ENCODE data around the gene POLD4. TPM values are rescaled to one million over a fixed set of nuclear protein-coding genes. Genes with fewer than 3 reads are reported as not detected.

POLD4 gene
- total RNA-seq, 1 donor, result 43.2 TPM

- no peak for TF ChIP-seq CTCF (IDR thresholded peaks at IDR 0.05; ENCODE audit: insufficient read depth, low read depth, low read length)
- H3K4me3 ChIP-seq (ENCODE audit: low read depth, low read length), result no peak overlapping the region
- no peak for DNase-seq (ENCODE audit: low read depth)
These were observed 42.9 kb downstream of the POLD4 start for GRCh38 chr11:67310246-67311050.

DNA sequence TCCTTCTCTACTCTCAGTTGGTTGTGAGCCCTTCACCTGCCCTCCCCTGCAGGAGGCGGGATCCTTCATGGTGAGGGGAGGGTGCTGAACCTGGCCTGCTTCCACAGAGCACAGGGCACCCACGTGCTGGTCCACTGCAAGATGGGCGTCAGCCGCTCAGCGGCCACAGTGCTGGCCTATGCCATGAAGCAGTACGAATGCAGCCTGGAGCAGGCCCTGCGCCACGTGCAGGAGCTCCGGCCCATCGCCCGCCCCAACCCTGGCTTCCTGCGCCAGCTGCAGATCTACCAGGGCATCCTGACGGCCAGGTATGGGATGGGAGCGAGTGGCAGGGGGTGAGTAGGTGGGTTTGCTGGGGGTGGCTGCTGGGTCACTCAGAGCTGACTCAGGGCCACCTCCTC is 43.7 kb downstream of the POLD4 start:
- no peak for DNase-seq (ENCODE audit: low read depth)
- no peak overlapping the region for H3K4me3 ChIP-seq (ENCODE audit: low read depth, low read length)
- no peak for TF ChIP-seq CTCF (IDR thresholded peaks at IDR 0.05; ENCODE audit: insufficient read depth, low read depth, low read length)

- no peak overlapping the region for H3K4me3 ChIP-seq (ENCODE audit: low read depth, low read length)
- TF ChIP-seq CTCF (IDR thresholded peaks at IDR 0.05; ENCODE audit: insufficient read depth, low read depth, low read length), result no peak
- DNase-seq (ENCODE audit: low read depth), result no peak
These were observed 44.2 kb downstream of the POLD4 start for GRCh38 chr11:67309166-67309565.

DNA sequence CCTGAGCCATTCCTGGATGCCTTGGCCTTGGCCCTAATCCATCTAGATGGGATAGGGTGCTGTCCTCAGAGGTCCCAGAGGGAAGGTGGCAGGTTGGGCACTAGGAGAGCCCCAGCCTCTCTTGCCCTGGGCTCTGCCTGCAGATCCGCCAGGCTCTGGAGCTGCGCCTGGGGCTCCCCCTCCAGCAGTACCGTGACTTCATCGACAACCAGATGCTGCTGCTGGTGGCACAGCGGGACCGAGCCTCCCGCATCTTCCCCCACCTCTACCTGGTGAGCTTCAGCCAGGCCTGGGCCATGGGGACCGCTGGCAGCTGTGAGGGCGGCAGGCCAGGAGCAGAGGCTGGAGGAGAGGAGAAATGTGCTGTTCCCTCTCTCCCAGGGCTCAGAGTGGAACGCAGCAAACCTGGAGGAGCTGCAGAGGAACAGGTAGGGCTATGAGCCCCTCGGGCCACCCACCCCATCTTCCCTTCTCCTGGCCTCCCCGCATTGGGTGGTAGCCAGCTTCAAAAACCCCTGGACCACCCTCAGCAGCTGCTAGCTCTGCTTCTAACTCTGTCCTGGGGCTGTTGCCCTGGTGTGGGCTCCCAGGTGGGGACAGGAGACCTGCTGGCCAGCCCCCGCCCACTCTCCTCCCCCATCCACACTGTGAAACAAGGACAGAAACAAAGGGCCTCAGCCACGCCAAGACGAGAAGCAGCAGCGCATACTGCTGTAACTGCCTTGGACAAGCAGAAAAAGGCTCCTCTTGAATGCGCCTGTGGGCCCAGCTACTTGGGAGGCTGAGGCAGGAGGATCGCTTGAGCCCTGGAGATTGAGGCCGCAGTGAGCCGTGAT is 45.1 kb downstream of the POLD4 start:
- DNase-seq (ENCODE audit: low read depth), result no peak

GRCh38 chr11:67307545-67308001 is 45.8 kb downstream of the POLD4 start:
- no peak for TF ChIP-seq CTCF (IDR thresholded peaks at IDR 0.05; ENCODE audit: insufficient read depth, low read depth, low read length)
- no peak overlapping the region for H3K4me3 ChIP-seq (ENCODE audit: low read depth, low read length)
- DNase-seq (ENCODE audit: low read depth), result no peak

More for the DNA sequence above, 45.1 kb downstream of the POLD4 start:
- no peak for TF ChIP-seq CTCF (IDR thresholded peaks at IDR 0.05; ENCODE audit: insufficient read depth, low read depth, low read length)
- H3K4me3 ChIP-seq (ENCODE audit: low read depth, low read length), result no peak overlapping the region

DNA sequence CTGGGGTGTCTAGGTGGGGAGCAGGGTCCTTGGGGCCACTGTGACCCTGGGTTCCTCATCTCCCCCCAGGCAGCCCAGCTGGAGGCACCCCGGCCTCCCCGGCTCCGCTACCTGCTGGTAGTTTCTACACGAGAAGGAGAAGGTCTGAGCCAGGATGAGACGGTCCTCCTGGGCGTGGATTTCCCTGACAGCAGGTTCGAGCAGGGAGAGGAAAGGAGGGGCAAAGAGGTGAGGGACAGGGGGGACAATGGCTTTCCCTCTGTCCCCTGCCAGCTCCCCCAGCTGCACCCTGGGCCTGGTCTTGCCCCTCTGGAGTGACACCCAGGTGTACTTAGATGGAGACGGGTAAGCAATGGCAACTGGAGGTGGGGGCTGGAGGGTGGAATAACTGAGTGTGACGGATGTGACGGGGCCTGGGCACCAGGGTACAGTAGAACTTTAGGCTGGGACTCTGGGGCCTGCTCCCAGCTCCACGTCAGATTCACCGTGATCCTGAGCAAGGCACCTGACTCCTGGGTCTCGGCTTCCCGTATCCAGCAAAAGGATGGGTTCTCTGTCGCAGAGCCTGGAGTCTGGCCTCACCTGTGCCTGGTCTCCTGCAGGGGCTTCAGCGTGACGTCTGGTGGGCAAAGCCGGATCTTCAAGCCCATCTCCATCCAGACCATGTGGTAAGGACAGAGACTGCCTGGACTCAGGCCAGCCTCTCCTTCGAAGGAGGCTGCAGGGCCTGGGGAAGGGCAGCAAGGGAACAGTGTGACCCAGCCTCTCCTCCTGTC is 46.4 kb downstream of the POLD4 start:
- no peak overlapping the region for H3K4me3 ChIP-seq (ENCODE audit: low read depth, low read length)
- no peak for TF ChIP-seq CTCF (IDR thresholded peaks at IDR 0.05; ENCODE audit: insufficient read depth, low read depth, low read length)
- no peak for DNase-seq (ENCODE audit: low read depth)
